Suprapubic skin (tissue), 4 donors: ENCODE results near the gene HGF.

Experiments used
- EP300 ChIP-seq: sonication (generic); formaldehyde crosslinking; IDR thresholded peaks from one replicate; pipeline ENCODE4 v1.6.1; 2017; ENCODE audit warnings: antibody characterized with exemption
- POLR2A ChIP-seq, 2 donors: fragments of 450-650 bp; IDR thresholded peaks; one replicate each; pipeline ENCODE4 v1.6.1; 2017; ENCODE audit warnings: antibody characterized with exemption in 2 of 2, mild to moderate bottlenecking in 2 of 2, moderate library complexity in 2 of 2
- POLR2AphosphoS5 ChIP-seq, 3 donors: sonication (generic); formaldehyde crosslinking; IDR thresholded peaks; one replicate each; pipeline ENCODE4 v1.6.1; 2017; ENCODE audit warnings: antibody characterized with exemption in 3 of 3
- TF ChIP-seq, protein P1 (sequence below), 2 donors: fragments of 200-600 bp in 1 of 2; fragments of 450-650 bp in 1 of 2; sonication (generic) in 1 of 2; IDR thresholded peaks; one replicate each; pipeline ENCODE4 v1.5.1; 2016 to 2019; ENCODE audit warnings: antibody characterized with exemption in 2 of 2, mild to moderate bottlenecking in 1 of 2, moderate library complexity in 1 of 2

- TF ChIP-seq POLR2A (IDR thresholded peaks at IDR 0.05), result no peak
- no peak for TF ChIP-seq POLR2AphosphoS5 (IDR thresholded peaks at IDR 0.05)
- TF ChIP-seq, protein P1, sequence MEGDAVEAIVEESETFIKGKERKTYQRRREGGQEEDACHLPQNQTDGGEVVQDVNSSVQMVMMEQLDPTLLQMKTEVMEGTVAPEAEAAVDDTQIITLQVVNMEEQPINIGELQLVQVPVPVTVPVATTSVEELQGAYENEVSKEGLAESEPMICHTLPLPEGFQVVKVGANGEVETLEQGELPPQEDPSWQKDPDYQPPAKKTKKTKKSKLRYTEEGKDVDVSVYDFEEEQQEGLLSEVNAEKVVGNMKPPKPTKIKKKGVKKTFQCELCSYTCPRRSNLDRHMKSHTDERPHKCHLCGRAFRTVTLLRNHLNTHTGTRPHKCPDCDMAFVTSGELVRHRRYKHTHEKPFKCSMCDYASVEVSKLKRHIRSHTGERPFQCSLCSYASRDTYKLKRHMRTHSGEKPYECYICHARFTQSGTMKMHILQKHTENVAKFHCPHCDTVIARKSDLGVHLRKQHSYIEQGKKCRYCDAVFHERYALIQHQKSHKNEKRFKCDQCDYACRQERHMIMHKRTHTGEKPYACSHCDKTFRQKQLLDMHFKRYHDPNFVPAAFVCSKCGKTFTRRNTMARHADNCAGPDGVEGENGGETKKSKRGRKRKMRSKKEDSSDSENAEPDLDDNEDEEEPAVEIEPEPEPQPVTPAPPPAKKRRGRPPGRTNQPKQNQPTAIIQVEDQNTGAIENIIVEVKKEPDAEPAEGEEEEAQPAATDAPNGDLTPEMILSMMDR (IDR thresholded peaks at IDR 0.05), result no peak
- TF ChIP-seq EP300, result no peak
These were observed 19.7 kb upstream of the HGF start for GRCh38 chr7:81789406-81790119.
